GDM1 (cell line): Measurements from ENCODE around the gene PHAX.
"Not testable (repeated sequence)": the region's sequence is repeated elsewhere in the genome, so short reads cannot be mapped to it uniquely, and the experiment has no call there.

ENCODE experiments used
- DNase-seq: peaks from one replicate; lab custom pipeline; 2025; lab: John Stamatoyannopoulos, UW

Gene PHAX

DNA sequence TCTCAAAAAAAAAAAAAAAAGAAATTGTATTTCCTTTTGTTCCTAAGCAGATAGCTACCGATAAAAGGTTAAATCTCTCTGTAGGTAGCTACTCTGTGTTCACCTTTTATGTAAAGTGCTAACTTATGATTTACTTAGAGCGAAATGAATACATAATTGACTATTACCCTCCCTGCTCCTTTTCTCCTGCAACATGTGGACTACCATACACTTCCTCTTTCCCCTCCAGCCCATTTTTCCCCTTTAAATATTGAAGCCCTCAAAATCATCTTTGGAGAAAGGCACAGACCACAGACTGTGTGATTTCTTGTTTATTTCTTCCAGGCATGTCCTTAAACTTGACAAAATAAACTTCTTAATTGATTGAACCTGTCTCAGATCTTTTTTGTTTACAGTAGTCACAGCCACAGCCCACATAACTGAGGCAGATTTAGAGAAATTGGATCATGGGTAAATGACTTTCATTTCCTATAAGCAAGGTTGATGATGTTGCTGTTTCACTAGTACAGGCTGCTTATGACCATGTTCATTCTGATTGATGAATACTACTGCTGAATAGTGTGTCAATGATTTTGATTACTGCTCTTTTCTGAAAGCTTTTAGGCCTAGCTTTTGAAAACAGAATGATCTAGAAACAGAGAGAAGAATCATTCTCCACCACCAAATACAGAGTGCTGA lies 59.2 kb downstream of the PHAX start:
- no peak for DNase-seq

DNA sequence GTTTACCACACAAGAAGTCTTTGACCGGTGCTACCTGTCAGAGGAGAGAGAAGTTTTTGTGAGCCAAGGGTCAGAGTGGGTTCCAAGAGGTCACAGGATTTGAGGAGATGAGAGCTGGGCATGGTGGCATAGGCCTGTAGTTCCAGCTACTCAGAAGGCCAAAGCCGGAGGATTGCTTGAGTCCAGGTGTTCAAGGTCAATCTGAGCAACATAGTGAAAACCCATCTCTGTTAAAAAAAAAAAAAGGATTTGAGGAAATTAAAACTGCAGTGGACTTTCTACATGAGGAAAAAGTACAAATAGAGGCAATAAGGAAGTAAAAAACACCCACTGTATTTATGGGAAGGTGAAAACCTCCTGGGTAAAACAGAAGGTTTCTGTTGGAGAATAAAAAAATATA lies 63.8 kb downstream of the PHAX start:
- DNase-seq: no peak

DNA sequence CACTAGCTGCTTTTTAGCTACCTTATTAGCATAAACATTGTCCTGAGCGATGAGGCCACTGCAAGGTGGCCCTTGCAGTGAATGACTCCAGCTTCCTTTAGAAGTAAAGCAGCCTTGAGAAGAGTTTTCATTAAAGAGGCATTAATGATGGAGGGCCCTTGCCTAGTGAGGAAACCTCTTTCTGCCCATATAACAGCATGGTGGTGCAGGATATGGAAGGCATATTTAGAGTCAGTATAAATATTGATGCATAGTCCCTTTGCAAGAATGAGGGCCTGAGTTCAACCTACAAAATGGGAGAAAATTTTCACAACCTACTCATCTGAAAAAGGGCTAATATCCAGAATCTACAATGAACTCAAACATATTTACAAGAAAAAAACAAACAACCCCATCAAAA lies 69.4 kb downstream of the PHAX start:
- DNase-seq: not testable (repeated sequence)

DNA sequence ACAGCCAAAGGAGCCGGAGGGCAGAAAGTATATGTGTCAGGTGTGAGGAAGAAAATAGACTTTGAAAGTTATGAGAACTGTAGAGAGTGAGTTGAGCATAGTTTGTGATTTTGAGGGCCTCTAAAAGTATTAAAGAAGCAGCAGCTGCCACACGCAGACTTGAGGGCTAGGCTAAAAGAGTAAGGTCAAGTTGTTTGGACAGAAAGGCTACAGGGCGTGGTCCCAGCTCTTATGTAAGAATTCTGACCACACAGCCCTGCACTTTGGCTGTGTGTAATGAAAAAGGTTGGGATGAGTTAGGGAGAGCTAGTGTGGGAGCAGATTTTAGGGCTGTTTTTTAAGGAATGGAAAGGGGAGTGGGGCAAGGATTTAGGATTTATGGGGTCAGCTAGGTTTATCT lies 70.9 kb downstream of the PHAX start:
- not testable (repeated sequence) for DNase-seq

DNA sequence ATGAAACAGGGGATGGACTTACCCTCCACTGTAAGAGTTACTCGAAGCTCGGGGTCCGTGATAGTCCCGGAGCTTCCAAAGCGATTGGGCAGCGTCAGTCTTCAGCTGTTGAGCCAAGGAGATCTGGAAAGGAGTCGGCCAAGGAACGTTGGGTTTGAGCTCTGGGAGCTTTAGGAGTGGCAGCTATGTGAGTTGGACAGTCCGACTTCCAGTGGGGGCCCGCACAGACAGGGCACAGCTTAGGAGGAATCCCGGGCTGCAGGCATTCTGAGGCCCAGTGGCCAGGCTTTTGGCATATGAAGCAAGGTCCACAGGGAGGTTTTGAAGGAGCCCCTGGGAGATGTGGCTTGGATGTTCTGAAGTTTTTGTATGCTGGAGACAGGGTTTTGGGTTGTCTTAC lies 72.7 kb downstream of the PHAX start:
- no peak for DNase-seq

DNA sequence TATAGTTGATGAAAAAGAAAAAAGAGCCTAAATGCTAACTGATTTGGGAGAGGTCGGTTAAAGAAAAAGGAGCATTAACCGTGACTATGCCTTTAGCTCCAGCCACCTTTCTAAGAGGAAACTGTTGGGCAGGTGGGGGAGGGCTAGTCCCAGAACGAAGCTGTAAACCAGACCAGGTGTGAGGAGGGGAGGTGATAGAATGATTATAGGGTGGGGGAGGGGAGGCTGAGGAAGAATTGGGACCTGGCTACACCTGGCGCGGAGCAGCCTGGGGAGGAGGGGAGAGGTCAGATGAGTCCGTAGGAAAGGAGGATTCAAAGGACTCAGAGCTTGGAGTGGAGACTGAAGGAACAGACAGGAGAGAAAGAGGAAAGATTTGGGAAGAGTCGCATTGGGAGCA lies 73.4 kb downstream of the PHAX start:
- no peak for DNase-seq

DNA sequence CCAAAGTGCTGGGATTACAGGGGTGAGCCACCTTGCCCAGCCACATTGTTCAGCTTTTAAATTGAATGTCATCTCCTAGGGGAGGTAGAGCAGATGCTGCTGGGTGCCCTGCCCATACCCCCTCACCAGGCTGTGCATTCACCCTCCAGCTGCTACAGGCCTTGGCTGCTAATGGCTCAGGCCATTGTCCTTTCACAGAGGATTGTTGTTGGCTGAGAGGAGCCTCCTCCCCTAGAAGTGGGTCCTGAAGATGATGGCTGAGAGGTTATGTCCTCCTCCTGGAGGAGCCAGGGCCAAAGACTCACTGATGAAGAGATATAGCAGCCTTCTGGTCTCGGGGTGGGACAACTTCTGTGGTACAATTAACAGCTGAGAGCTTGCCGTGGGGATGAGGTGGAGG lies 74.6 kb downstream of the PHAX start:
- no peak for DNase-seq

- peak; percentile 30 for DNase-seq
Observed at GRCh38 chr5:126676195-126676624, 75.5 kb downstream of the PHAX start.
